ENCODE data around the gene CCDC33.

The CCDC33 gene

GRCh38 chr15:74320352-74321247, 84.5 kb downstream of the CCDC33 start:
- Histone ChIP-seq H3K4me3 (ENCODE audit: low read depth in 1 of 2, low read length in 2 of 2) (no peak overlapping the region), H3K4me1 (ENCODE audit: insufficient read depth, low read length) (no peaks in the 10 kb centered on the region), H4K20me1 (ENCODE audit: insufficient read depth, low read length) (no peaks in the 10 kb centered on the region), H3K4me2 (ENCODE audit: insufficient read depth, low read length) (no peak overlapping the region), H3K9ac (ENCODE audit: low read depth, low read length) (no peak overlapping the region), H2AFZ (ENCODE audit: low read depth, low read length) (no peak overlapping the region), H3K27ac (ENCODE audit: low read length) (no peak overlapping the region), H3K9me3 (ENCODE audit: insufficient read depth, low read length, severe bottlenecking) (no peaks in the 10 kb centered on the region), H3K36me3 (ENCODE audit: insufficient read depth, low read length) (no peaks in the 10 kb centered on the region), H3K79me2 (ENCODE audit: insufficient read depth, low read length) (no peaks in the 10 kb centered on the region), H3K27me3 (ENCODE audit: insufficient read depth, low read length, poor library complexity) (peaks cover 2% of the 10 kb centered on the region)
- peak; percentile 39; the same call in 2 of the 3 replicates for ATAC-seq (ENCODE audit: insufficient read depth, low read depth)
- peak; percentile 37 for DNase-seq
- no peak for TF ChIP-seq EZH2 (IDR thresholded peaks at IDR 0.05; ENCODE audit: borderline replicate concordance, low read depth, low read length, severe bottlenecking)
- TF ChIP-seq CTCF (IDR thresholded peaks at IDR 0.05; ENCODE audit: borderline replicate concordance, extremely low read depth, low read length, poor library complexity, severe bottlenecking): peak; percentile 59

DNA sequence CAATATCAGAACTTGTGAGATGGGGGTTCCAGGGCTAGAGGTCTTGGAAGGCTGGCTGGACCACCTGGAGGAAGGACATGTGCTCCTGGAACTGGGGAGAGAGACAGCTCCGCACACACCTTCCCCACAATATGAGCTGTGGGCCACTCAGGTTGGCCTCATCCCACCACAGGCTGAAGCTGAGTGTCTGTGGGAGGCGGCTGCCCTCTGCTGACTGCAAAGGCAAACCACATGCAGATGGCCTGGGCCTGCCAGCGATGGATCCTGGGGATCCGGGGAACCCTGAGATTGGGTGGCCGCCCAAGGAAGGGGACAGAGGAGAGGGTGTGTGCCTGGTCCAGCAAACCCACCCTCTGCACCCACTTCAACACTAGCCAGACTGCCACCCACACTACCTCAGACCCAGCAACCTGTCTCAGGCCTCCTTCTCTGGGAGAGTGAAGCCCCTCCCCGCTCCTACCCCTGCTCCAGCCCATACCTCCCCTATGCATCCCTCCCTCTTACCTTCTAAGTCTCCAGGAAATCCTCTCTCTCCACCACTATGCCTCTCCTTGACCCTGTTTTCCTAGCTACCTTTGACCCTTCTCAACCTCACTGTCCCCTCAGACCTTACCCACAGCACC, 86.5 kb downstream of the CCDC33 start:
- Histone ChIP-seq H3K27me3 (ENCODE audit: insufficient read depth, low read length, poor library complexity) (peaks cover 2% of the 10 kb centered on the region), H3K4me3 (ENCODE audit: low read depth in 1 of 2, low read length in 2 of 2) (no peak overlapping the region), H3K4me1 (ENCODE audit: insufficient read depth, low read length) (no peaks in the 10 kb centered on the region), H3K9me3 (ENCODE audit: insufficient read depth, low read length, severe bottlenecking) (no peaks in the 10 kb centered on the region), H3K27ac (ENCODE audit: low read length) (no peak overlapping the region), H2AFZ (ENCODE audit: low read depth, low read length) (no peak overlapping the region), H3K36me3 (ENCODE audit: insufficient read depth, low read length) (no peaks in the 10 kb centered on the region), H3K9ac (ENCODE audit: low read depth, low read length) (no peak overlapping the region), H4K20me1 (ENCODE audit: insufficient read depth, low read length) (no peaks in the 10 kb centered on the region), H3K4me2 (ENCODE audit: insufficient read depth, low read length) (no peak overlapping the region), H3K79me2 (ENCODE audit: insufficient read depth, low read length) (no peaks in the 10 kb centered on the region)
- ATAC-seq (ENCODE audit: insufficient read depth, low read depth) (peak; percentile 85), DNase-seq (peak; percentile 55)
- TF ChIP-seq EZH2 (IDR thresholded peaks at IDR 0.05; ENCODE audit: borderline replicate concordance, low read depth, low read length, severe bottlenecking) (no peak), CTCF (IDR thresholded peaks at IDR 0.05; ENCODE audit: borderline replicate concordance, extremely low read depth, low read length, poor library complexity, severe bottlenecking) (peak; percentile 80)

GRCh38 chr15:74324714-74325113, 88.6 kb downstream of the CCDC33 start:
- Histone ChIP-seq H3K79me2 (ENCODE audit: insufficient read depth, low read length) (no peaks in the 10 kb centered on the region), H3K27me3 (ENCODE audit: insufficient read depth, low read length, poor library complexity) (peaks cover 2% of the 10 kb centered on the region), H3K36me3 (ENCODE audit: insufficient read depth, low read length) (no peaks in the 10 kb centered on the region), H3K4me2 (ENCODE audit: insufficient read depth, low read length) (no peak overlapping the region), H3K27ac (ENCODE audit: low read length) (no peak overlapping the region), H4K20me1 (ENCODE audit: insufficient read depth, low read length) (no peaks in the 10 kb centered on the region), H3K4me1 (ENCODE audit: insufficient read depth, low read length) (no peaks in the 10 kb centered on the region), H2AFZ (ENCODE audit: low read depth, low read length) (no peak overlapping the region), H3K4me3 (ENCODE audit: low read depth in 1 of 2, low read length in 2 of 2) (no peak overlapping the region), H3K9ac (ENCODE audit: low read depth, low read length) (no peak overlapping the region), H3K9me3 (ENCODE audit: insufficient read depth, low read length, severe bottlenecking) (no peaks in the 10 kb centered on the region)
- no peak for ATAC-seq (ENCODE audit: insufficient read depth, low read depth)
- no peak for DNase-seq
- no peak for TF ChIP-seq EZH2 (IDR thresholded peaks at IDR 0.05; ENCODE audit: borderline replicate concordance, low read depth, low read length, severe bottlenecking)
- no peak for TF ChIP-seq CTCF (IDR thresholded peaks at IDR 0.05; ENCODE audit: borderline replicate concordance, extremely low read depth, low read length, poor library complexity, severe bottlenecking)

Measured in DND-41 (cell line).